NK-92 (cell line): ENCODE measurements around the gene FLAD1.
"Not testable (repeated sequence)": the region's sequence is repeated elsewhere in the genome, so short reads cannot be mapped to it uniquely, and the experiment has no call there.

Experiments
- DNase-seq: peaks from one replicate; lab custom pipeline; 2025; ENCODE audit not compliant: unreplicated experiment; lab: John Stamatoyannopoulos, UW

FLAD1 gene

DNA sequence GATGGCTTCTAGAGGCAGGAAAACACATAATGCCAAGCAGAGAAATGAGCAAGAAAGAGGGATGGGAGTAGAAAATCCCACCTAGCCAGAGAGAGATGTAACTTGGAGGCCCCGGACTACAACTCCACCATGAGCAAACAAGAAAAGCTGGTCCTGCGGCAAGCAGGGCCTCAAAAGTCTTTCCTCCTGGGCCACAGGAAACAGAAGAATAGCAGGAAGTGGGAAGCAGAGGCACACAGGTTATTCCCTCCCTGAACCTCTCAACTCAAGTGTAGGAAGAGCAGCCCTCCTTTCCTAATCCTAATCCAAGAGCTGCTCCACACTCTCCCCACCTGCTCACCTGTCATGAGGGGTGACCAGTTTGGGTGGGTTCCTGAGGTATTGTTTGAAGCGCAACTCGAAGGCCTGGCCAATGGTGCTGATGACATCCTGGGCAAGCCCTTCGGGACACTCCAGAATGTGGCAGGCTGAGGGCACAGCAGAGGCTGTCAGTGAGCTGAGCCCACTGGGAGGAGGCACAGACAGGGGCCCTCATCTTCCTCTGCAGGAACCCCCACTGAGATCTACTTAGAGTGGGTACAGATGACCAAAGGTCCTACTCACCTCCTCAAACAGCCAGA, 15.7 kb upstream of the FLAD1 start:
- DNase-seq: no peak

DNA sequence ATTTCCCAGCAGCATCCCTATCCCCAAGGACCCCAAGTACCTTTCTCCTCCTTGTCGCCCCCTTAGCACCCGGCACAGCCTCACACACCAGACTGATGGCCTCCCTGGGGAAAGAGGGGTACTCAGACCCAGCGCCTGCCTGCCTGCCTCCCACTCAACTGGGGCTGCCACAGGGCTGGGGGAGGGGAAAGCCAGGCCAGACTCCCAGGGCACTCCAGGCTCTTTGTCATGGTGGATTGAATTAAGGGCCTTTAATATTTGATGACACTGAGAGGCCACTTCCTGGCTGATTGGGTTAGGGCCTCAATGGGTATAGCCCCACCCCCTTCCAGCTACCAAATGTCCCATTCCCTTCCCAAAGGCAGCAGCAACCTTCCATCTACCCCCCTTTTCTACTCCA, 14.4 kb upstream of the FLAD1 start:
- DNase-seq: no peak

GRCh38 chr1:154969246-154969645, 13.9 kb upstream of the FLAD1 start:
- DNase-seq: no peak

DNA sequence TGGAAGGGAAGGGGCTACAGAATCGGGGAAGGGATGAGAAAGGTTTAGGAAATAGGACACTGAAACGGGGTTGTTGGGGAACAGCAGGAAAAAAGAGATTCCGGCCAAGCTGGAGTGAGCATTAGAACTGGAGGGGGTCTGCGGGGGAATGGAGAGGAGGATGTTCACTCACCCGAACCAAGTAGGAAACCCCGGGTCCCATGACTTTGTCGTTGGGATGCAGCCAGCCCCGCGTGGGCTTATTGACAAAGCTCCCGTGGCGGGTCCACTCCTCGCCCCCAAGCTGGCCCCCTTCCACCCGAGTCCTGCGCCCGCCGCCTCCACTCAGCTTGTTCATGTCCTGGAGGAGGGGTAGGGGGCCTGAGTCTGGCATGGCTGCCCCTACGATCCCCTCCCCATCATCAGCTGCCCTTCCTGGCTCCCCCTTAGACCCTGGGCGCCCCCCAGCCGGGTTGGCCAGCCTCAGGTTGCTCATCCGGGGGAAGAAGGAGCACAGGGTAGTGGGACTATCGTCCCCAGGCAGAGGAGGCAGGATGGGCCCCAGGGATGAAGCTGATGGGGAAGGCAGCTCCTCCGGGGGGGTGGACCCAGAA, 13.2 kb upstream of the FLAD1 start:
- no peak for DNase-seq

DNA sequence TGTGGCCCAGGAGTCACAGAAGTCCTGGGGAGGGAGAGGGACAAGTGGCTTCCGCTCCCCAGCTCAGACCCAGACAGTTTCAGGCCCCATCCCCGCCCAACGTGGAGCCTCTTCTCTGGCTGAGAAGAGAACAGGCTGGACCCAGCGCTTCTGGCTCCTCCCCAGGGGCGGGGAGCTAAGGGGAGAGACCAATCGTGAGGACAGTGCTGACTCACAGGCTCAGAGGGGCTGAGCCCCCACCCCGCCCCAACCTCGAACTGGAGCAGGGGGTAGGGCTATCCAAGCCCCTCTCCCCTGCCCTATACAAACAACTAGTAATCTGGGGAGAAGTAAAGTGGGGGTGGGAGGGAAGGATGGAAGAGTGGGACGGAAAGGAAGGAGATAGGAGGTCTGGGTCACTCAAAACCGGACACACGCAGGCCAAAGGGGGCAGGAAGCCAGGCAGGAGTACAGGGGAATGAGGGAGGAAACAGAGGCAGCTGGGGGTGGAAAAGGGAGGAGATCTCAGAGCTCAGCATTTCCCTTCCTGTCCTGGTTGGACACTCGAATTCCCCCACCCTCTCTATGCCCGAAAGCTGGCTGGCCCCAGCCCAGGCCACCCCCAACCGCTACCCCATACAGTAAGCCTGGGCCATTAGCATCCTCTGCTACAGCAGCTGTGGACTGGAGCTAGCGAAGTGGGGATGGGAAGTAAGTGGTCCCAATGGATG, 12.4 kb upstream of the FLAD1 start, which contains the start of gene SHC1:
SHC1 (minus strand) TSS at position 117 of the 710 bp plus-strand sequence. CDS start 221 bp downstream, outside the sequence.
- DNase-seq: no peak

- DNase-seq: no peak
Measured at GRCh38 chr1:154971341-154971998, 11.7 kb upstream of the FLAD1 start.

DNA sequence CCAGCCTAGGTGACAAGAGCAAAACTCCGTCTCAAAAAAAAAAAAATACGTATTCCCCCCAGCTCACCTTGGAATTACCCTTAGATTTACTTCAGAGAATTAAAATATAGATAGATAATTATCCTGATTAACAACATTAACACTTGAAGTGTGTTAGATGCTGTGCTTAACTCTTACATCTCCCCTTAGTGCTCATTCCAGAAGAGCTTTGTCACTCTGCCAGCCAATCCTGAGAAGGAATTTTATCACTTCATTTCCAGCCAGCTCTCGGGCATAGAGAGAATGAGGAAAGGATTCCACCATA, 11.0 kb upstream of the FLAD1 start:
- no peak for DNase-seq

DNA sequence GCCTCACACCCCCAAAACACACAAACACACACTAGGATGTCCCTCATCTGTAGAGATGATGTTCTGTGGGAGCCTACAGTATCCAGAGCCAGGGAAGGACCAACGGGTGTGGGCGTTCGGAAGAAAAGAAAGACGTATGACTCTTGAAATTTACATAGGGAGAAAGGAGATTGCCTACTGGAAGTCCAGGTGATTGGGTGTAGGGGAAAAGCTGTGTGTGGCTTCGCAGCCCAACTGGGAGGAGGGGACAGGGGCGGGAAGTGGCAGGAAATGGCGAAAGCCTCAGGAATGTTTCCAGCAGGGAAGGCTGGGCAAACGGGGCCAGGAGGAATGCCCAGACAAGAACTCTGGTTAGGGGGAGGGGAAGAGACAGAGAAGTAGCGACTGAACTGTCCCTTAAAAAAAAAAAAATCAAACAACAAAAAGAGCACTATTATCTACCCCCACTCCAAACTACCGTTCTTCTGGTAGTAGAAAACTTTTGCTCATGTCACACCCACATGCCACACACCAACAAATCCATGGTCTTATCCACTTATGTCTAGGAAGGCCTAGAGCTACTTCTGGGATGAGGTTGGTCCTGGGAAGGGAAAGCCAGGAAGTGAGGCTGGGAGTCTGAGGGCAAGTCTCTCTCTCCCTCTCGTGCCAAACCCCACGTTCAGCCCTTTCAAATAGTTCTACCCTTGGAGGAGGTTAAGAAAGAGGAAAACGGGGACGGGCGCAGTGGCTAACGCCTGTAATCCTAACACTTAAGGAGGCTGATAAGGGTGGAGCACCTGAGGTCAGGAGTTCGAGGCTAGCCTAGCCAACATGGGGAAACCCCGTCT, 10.4 kb upstream of the FLAD1 start:
- DNase-seq: no peak

DNA sequence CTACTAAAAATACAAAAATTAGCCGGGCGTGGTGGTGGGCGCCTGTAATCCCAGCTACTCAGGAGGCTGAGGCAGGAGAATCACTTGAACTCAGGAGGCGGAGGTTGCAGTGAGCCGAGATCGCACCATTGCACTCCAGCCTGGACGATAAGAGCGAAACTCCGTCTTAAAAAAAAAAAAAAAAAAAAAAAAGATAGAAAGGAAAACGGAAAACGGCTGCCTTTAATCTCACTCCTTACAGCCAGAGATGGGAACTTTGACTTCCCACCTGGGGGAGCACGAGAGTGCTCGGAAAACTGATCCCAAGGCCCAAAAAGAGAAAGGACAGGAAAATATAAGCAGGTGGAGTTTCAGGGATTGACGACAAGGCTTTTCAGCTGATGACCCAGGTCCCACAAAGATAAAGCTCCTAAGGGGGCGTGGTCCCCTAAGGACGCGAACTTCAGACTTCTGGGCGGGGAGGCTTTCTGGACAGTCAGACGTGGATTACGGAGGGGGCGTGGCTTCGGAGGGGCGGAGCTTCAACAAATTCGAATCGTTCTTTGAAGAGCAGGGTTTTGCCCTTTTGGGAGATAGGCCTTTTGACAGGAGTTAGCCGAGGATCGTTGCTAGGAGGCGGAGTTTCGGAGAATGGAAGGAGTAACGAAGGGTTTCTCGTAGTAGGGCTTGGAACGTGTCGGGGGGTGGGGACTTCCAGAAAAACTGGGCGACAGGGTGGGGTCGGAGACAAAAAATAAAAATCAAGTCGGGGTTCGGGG, 9.6 kb upstream of the FLAD1 start:
- DNase-seq: peak; percentile 20

- peak; percentile 82 for DNase-seq
Measured at GRCh38 chr1:154974102-154974807, 8.9 kb upstream of the FLAD1 start, which contains the start of gene CKS1B. CKS1B (plus strand) TSS chr1:154974681; CDS start chr1:154974746, 65 bp downstream.

DNA sequence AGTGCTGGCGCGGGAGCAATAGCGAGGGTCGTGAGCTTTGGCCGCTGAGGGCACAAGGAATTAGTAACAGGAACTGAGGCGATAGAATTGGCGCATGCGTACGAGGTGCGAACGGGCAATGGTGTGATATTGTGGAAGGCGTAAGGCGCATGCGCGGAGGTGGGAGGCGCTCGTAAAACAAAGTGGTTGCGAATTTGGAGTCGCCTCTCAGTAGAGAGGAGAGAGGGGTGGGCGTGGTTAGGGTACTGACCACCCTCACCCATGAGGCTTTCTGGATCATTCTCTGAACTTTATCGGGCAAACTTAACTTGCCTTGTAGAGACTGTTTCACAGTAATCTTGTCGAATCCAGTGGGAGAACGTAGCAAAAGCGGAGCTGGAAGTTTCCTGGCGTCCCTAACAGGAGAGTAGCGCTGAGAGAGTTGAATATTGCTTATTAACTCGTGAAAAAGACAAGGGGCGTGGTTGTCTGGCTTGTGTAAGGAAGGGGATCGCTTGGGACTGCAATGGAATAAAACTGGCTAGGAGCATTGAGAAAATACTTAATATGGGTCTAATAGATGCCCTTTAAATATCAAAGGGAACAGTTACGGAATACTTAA, 8.2 kb upstream of the FLAD1 start:
- DNase-seq: peak; percentile 81

DNA sequence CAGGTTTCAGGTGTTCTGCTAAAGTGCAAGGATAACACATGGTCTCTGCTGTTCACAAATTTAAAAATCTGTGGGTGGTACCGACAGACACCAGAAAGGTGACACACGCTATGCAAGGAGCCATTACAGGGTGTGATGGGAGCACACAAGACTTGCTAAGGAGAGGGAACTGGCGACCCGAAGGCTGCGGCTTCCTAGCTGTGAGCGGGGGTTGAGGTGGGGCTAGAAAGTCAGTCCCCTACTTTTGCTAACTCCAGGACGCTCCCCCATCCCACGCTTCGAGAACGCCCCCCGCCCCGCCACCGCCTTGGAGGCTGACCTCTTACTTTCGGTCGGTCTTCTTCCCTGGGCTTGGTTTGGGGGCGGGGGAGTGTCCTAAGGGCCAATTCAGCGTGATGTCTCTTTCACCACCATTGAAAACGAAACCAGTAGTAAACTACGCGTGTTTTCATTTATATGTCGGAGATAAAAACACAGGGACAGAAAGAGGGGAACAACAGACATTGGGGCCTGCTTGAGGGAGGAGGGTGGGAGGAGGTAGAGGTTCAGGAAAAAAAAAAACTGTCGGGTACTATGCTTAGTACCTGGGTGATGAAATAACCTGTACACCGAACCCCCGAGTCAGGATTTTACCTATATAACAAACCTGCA, 7.6 kb upstream of the FLAD1 start:
- DNase-seq: no peak

DNA sequence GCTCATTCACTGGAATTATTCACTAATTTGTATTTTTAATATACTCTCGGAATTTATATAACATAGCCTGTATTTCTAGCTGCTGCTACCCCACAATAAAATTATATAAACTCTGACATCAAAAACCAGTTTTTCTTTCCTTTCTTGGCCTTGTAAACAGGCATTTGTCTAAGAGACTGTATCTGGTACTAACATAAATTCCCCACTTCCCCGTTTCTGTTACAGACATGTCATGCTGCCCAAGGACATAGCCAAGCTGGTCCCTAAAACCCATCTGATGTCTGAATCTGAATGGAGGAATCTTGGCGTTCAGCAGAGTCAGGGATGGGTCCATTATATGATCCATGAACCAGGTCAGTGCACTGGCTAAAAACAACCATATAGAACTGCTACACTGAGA, 5.4 kb upstream of the FLAD1 start:
- not testable (repeated sequence) for DNase-seq

DNA sequence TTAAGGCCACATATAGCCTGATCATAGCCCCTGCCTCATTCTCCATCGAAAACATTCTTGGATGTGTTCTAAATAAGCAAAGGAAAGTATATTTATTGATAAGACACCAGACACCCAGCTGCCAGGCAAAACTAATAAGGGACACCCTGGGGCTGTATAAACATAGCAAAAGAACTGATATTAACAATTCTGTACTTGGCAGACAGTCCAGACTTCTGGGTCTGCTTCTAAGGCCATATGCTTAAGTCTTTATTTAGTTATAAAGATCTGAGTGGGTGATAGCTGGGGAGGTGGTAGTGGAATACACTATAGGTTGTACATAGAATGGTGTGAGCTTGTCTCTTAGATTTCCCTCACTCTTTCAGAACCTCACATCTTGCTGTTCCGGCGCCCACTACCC, 4.8 kb upstream of the FLAD1 start:
- DNase-seq: no peak

- no peak for DNase-seq
Measured at GRCh38 chr1:154982341-154982740, 803 bp upstream of the FLAD1 start.

DNA sequence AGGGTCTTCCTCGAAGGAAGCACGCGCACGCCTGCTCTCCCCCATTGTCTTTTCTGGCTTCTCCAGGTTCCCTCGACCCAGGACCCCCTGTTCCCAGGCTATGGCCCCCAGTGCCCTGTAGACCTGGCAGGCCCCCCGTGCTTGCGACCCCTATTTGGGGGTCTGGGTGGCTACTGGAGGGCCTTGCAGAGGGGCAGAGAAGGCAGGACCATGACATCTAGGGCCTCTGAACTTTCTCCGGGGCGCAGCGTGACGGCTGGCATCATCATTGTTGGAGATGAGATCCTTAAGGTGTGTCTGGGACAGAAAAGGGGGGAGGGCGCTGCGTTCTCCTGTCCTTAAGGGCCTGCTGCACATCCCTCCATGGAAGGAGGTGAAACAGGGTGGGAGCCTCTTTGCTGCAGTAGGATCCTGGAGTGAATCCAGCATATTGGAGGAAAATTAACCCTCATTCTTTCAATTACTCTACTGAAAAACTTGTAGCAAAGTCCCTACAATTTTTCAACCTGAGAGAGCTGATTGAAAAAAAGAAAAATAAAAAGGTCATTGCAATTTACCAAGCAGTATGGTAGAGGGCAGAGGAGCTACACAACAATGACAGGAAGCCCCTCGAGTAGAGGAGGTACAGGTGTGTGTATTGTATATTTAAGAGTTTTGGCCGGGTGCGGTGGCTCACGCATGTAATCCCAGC, 777 bp downstream of the FLAD1 start:
- no peak for DNase-seq

- not testable (repeated sequence) for DNase-seq
Measured at GRCh38 chr1:154986736-154987135, 3.6 kb downstream of the FLAD1 start.

GRCh38 chr1:154987326-154987725, 4.2 kb downstream of the FLAD1 start:
- no peak for DNase-seq
